ENCODE data around the gene FAM110D.

The FAM110D gene

GRCh38 chr1:26190373-26190987 is 31.6 kb downstream of the FAM110D start, which contains the start of gene CATSPER4:
CATSPER4 (plus strand) TSS chr1:26190602; CDS start chr1:26190628, 26 bp downstream.
- DNase-seq, result no peak

- no peak for DNase-seq
These were observed 32.9 kb downstream of the FAM110D start for GRCh38 chr1:26191739-26192138.

GRCh38 chr1:26195805-26196204 is 36.9 kb downstream of the FAM110D start:
- no peak for DNase-seq

GRCh38 chr1:26197301-26197700 is 38.4 kb downstream of the FAM110D start:
- no peak for DNase-seq

GRCh38 chr1:26197813-26198212 is 38.9 kb downstream of the FAM110D start:
- no peak for DNase-seq

- no peak for DNase-seq
These were observed 41.5 kb downstream of the FAM110D start for GRCh38 chr1:26200413-26200812.

- no peak for DNase-seq
These were observed 44.9 kb downstream of the FAM110D start for GRCh38 chr1:26203642-26204318.

- no peak for DNase-seq
These were observed 51.4 kb downstream of the FAM110D start for GRCh38 chr1:26210147-26210870.

- DNase-seq, result no peak
These were observed 53.8 kb downstream of the FAM110D start for GRCh38 chr1:26212726-26213125.

- DNase-seq, result no peak
These were observed 54.5 kb downstream of the FAM110D start for GRCh38 chr1:26213335-26213905.
